Adrenal gland (tissue), 12 donors: ENCODE measurements around the gene HDGF. TPM values are rescaled to one million over a fixed set of nuclear protein-coding genes. Genes with fewer than 3 reads are reported as not detected.

Experiments
- DNase-seq, 7 donors: peaks; one replicate each; pipeline ENCODE4 v3.0.0-alpha.2; 2019 to 2020
- H3K27ac ChIP-seq, 5 donors: fragments of 200-600 bp; sonication (generic) in 4 of 5; 1 replicate in 3 of 5; 2 replicates in 2 of 5; pipeline versions ENCODE4 v1.5.1 to v1.8.0; 2016 to 2020; ENCODE audit warnings: mild to moderate bottlenecking in 1 of 5
- H3K27me3 ChIP-seq: fragments of 200-600 bp; 2 replicates; pipeline ENCODE4 v1.8.0; 2021
- H3K36me3 ChIP-seq, 2 donors: fragments of 200-600 bp; replicated peaks in 1 of 2; 1 replicate in 1 of 2; 2 replicates in 1 of 2; pipeline versions ENCODE4 v1.5.1 to v1.8.0; 2018 to 2022
- H3K4me1 ChIP-seq, 2 donors: fragments of 200-600 bp; replicated peaks in 1 of 2; 1 replicate in 1 of 2; 2 replicates in 1 of 2; pipeline versions ENCODE4 v1.5.1 to v1.8.0; 2018 to 2021
- H3K4me3 ChIP-seq, 4 donors: fragments of 200-600 bp; sonication (generic) in 3 of 4; one replicate each; pipeline ENCODE4 v1.5.1; 2016 to 2018
- H3K9me3 ChIP-seq, 3 donors: fragments of 200-600 bp; sonication (generic) in 1 of 3; replicated peaks in 1 of 3; 1 replicate in 2 of 3; 2 replicates in 1 of 3; pipeline versions ENCODE4 v1.5.1 to v1.8.0; 2016 to 2021
- POLR2A ChIP-seq, 2 donors: fragments of 450-650 bp; IDR thresholded peaks; one replicate each; pipeline ENCODE4 v1.6.1; 2017; ENCODE audit warnings: antibody characterized with exemption in 2 of 2, mild to moderate bottlenecking in 2 of 2, moderate library complexity in 1 of 2
- WGBS, 4 donors: extraction: QIAGEN DNeasy Blood & Tissue Kit in 2 of 4; methylation state at CpG; one replicate each; pipeline versions ENCODE4 v1.1.5 to v1.1.7; 2013 to 2017; 5-methylcytosine and 5-hydroxymethylcytosine counted together
- intact Hi-C, 2 donors: fragments of 100-400 bp; cut with DNase I; formaldehyde crosslinking; loops; one replicate each; pipeline versions ENCODE4 v1.14.1 to v1.15.0; 2022 to 2023
- polyA plus RNA-seq, 3 donors: library from polyadenylated mRNA; stranded (reverse); fragments of 200-250 nt in 2 of 3; fragments of 350-450 nt in 1 of 3; fragmentation: Illumina TruSeq in 1 of 3; extraction: RNeasy Lipid Tissue Mini Kit (QIAGEN cat#74804) in 1 of 3; gene quantifications; one replicate each; pipeline ENCODE4 v1.2.3, GENCODE V29; 2013 to 2014
- total RNA-seq, 9 donors: library from RNA; depleted of rRNA in 4 of 9; stranded (reverse); fragments of >200 nt in 4 of 9; fragments of 120-200 nt in 1 of 9; fragmentation: NEBNext Ultra II Directional in 1 of 9; extraction: Animal tissue kit (Norgen Biotek cat#: 25700) in 1 of 9; gene quantifications; one replicate each; pipeline versions ENCODE4 v1.1.0 to v1.2.4, GENCODE V29; 2013 to 2023
- TF ChIP-seq, protein P1 (sequence below), 6 experiments: fragments of 450-650 bp in 4 of 6; fragments of 200-600 bp in 2 of 6; sonication (generic) in 1 of 6; IDR thresholded peaks; 1 replicate in 5 of 6; 2 replicates in 1 of 6; pipeline versions ENCODE4 v1.5.1 to v1.8.0; 2016 to 2021; ENCODE audit warnings: antibody characterized with exemption in 6 of 6, mild to moderate bottlenecking in 2 of 6, moderate library complexity in 1 of 6
- donor health status: healthy with polysubstance abuse.
- donor health status: Bipolar disorder and iron deficiency.
- donor health status: DM: yes; HTN: yes; CAD: no.
- donor health status: DM: no; HTN: no; CAD: no.
- donor health status: DM: no; HTN: no; CAD: no.
- donor health status: DM: yes; HTN: yes; CAD: no.

The HDGF gene
- total and polyA plus RNA-seq, 12 donors: 62.0 to 199 (median 141) TPM

DNA sequence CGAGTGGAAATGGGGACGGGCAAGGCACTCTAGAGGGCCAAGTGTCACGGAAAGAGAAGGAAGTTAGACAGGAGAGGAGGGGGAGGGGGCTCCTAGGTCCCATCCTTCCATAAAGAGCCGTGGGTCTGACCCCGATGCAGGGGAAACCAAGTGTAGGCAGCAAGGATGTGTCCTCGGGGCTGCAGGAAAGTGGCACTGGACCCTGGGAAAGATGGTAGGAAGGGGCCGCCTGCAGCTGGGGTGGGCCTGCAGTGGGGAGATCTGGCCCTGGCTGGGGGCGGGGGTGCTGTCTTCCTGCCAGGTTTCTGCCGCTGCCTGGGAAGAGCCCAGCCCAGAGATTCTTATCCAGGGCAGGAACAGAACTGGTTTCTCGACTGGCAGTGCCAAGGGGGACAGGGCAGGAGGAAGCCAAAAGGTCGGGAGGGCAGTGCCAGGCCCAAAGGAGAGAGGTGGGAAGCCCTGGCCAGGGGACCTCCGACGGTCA, 59.0 kb downstream of the HDGF start:
- Histone ChIP-seq H3K4me1 (peaks cover 0 to 7% of the 10 kb centered on the region in 2 donors), H3K27ac (no peak overlapping the region), H3K27me3 (peaks cover 10% of the 10 kb centered on the region), H3K4me3 (no peak overlapping the region), H3K36me3 (no peaks in the 10 kb centered on the region), H3K9me3 (no peaks in the 10 kb centered on the region)
- 21 to 38% (median 27%) methylated on average over 10 to 13 of the region's 13 CpGs for WGBS, 4 donors
- intact Hi-C loops: loop anchor here in 1 of 2 donors (10.0 kb wide), 1 partner anchor 172 kb away; the partner anchor contains the start of gene NTRK1
- TF ChIP-seq POLR2A (IDR thresholded peaks at IDR 0.05): no peak
- TF ChIP-seq, protein P1, sequence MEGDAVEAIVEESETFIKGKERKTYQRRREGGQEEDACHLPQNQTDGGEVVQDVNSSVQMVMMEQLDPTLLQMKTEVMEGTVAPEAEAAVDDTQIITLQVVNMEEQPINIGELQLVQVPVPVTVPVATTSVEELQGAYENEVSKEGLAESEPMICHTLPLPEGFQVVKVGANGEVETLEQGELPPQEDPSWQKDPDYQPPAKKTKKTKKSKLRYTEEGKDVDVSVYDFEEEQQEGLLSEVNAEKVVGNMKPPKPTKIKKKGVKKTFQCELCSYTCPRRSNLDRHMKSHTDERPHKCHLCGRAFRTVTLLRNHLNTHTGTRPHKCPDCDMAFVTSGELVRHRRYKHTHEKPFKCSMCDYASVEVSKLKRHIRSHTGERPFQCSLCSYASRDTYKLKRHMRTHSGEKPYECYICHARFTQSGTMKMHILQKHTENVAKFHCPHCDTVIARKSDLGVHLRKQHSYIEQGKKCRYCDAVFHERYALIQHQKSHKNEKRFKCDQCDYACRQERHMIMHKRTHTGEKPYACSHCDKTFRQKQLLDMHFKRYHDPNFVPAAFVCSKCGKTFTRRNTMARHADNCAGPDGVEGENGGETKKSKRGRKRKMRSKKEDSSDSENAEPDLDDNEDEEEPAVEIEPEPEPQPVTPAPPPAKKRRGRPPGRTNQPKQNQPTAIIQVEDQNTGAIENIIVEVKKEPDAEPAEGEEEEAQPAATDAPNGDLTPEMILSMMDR (IDR thresholded peaks at IDR 0.05): no peak
- no peak for DNase-seq

Other genes with a start within 250 kb of the HDGF start
- gene IQGAP3, start 179.1 kb downstream of the HDGF start, total RNA-seq: 1 to 10 TPM in 4 of 9 donors, under 1 TPM in 5; 0.24 to 5.3 (median 0.83) TPM
- 1 to 10 TPM in 1 of 3 donors, under 1 TPM in 2; 0.16 to 2.2 (median 0.40) TPM for gene IQGAP3, start 179.1 kb downstream of the HDGF start, polyA plus RNA-seq
- not detected for gene TTC24, start 172.0 kb downstream of the HDGF start, total RNA-seq
- under 1 TPM in 1 of 3 donors, not detected in 2; 0.20 TPM for gene TTC24, start 172.0 kb downstream of the HDGF start, polyA plus RNA-seq
- 100 to 1,000 TPM in 5 of 9 donors, 10 to 100 TPM in 4; 74.6 to 132 (median 103) TPM for gene NAXE, start 159.9 kb downstream of the HDGF start, total RNA-seq
- gene NAXE, start 159.9 kb downstream of the HDGF start, polyA plus RNA-seq: 100 to 1,000 TPM in 1 of 3 donors, 10 to 100 TPM in 2; 49.4 to 124 (median 69.9) TPM
- gene GPATCH4, start 150.2 kb downstream of the HDGF start, total RNA-seq: 10 to 100 TPM in 8 of 9 donors, 1 to 10 TPM in 1; 7.8 to 42.4 (median 24.3) TPM
- 10 to 100 TPM; 13.9 to 72.2 (median 39.3) TPM for gene GPATCH4, start 150.2 kb downstream of the HDGF start, polyA plus RNA-seq
- gene HAPLN2, start 132.3 kb downstream of the HDGF start, total RNA-seq: 1 to 10 TPM in 2 of 9 donors, under 1 TPM in 4, not detected in 3; 0.17 to 1.5 (median 0.73) TPM
- gene HAPLN2, start 132.3 kb downstream of the HDGF start, polyA plus RNA-seq: 1 to 10 TPM in 2 of 3 donors, not detected in 1; 2.2 to 3.1 TPM
- gene BCAN, start 109.6 kb downstream of the HDGF start, total RNA-seq: 10 to 100 TPM in 3 of 9 donors, under 1 TPM in 4, not detected in 2; 0.11 to 36.3 (median 0.57) TPM
- 10 to 100 TPM in 1 of 3 donors, 1 to 10 TPM in 2; 2.4 to 24.9 (median 8.9) TPM for gene BCAN, start 109.6 kb downstream of the HDGF start, polyA plus RNA-seq
- gene NES, start 74.3 kb downstream of the HDGF start, total RNA-seq: 10 to 100 TPM in 6 of 9 donors, 1 to 10 TPM in 3; 7.7 to 22.9 (median 13.6) TPM
- gene NES, start 74.3 kb downstream of the HDGF start, polyA plus RNA-seq: 10 to 100 TPM; 13.2 to 26.9 (median 18.0) TPM
- 10 to 100 TPM in 1 of 9 donors, 1 to 10 TPM in 8; 3.1 to 11.6 (median 7.0) TPM for gene CRABP2, start 46.1 kb downstream of the HDGF start, total RNA-seq
- gene CRABP2, start 46.1 kb downstream of the HDGF start, polyA plus RNA-seq: 10 to 100 TPM in 2 of 3 donors, 1 to 10 TPM in 1; 5.0 to 17.8 (median 11.2) TPM
- 100 to 1,000 TPM in 1 of 9 donors, 10 to 100 TPM in 8; 22.3 to 140 (median 28.9) TPM for gene METTL25B, start 23.2 kb downstream of the HDGF start, total RNA-seq
- 100 to 1,000 TPM in 1 of 3 donors, 10 to 100 TPM in 2; 17.4 to 127 (median 68.6) TPM for gene METTL25B, start 23.2 kb downstream of the HDGF start, polyA plus RNA-seq
- gene ISG20L2, start 22.9 kb downstream of the HDGF start, total RNA-seq: 10 to 100 TPM; 10.6 to 38.5 (median 19.3) TPM
- gene ISG20L2, start 22.9 kb downstream of the HDGF start, polyA plus RNA-seq: 10 to 100 TPM in 1 of 3 donors, 1 to 10 TPM in 2; 5.5 to 40.0 (median 8.8) TPM
- 100 to 1,000 TPM in 5 of 9 donors, 10 to 100 TPM in 4; 46.7 to 140 (median 104) TPM for gene MRPL24, start 10.6 kb downstream of the HDGF start, total RNA-seq
- gene MRPL24, start 10.6 kb downstream of the HDGF start, polyA plus RNA-seq: 100 to 1,000 TPM; 154 to 294 (median 239) TPM
- 10 to 100 TPM; 35.9 to 77.5 (median 56.9) TPM for gene PRCC, start 15.9 kb upstream of the HDGF start, total RNA-seq
- gene PRCC, start 15.9 kb upstream of the HDGF start, polyA plus RNA-seq: 100 to 1,000 TPM in 1 of 3 donors, 10 to 100 TPM in 2; 63.4 to 137 (median 67.6) TPM
- 1 to 10 TPM in 5 of 9 donors, under 1 TPM in 3, not detected in 1; 0.11 to 4.8 (median 2.2) TPM for gene SH2D2A, start 65.2 kb upstream of the HDGF start, total RNA-seq
- gene SH2D2A, start 65.2 kb upstream of the HDGF start, polyA plus RNA-seq: 1 to 10 TPM in 1 of 3 donors, under 1 TPM in 2; 0.40 to 3.9 (median 0.91) TPM
- gene INSRR, start 107.4 kb upstream of the HDGF start, total RNA-seq: 1 to 10 TPM in 1 of 9 donors, under 1 TPM in 6, not detected in 2; 0.04 to 1.3 (median 0.28) TPM
- 1 to 10 TPM in 2 of 3 donors, under 1 TPM in 1; 0.22 to 8.7 (median 1.5) TPM for gene INSRR, start 107.4 kb upstream of the HDGF start, polyA plus RNA-seq
- 10 to 100 TPM in 1 of 9 donors, 1 to 10 TPM in 3, under 1 TPM in 4, not detected in 1; 0.26 to 11.2 (median 3.2) TPM for gene NTRK1, start 109.2 kb upstream of the HDGF start, total RNA-seq
- 10 to 100 TPM in 2 of 3 donors, 1 to 10 TPM in 1; 1.1 to 22.6 (median 13.6) TPM for gene NTRK1, start 109.2 kb upstream of the HDGF start, polyA plus RNA-seq
- gene PEAR1, start 142.0 kb upstream of the HDGF start, total RNA-seq: 10 to 100 TPM in 5 of 9 donors, 1 to 10 TPM in 4; 4.5 to 31.1 (median 11.0) TPM
- gene PEAR1, start 142.0 kb upstream of the HDGF start, polyA plus RNA-seq: 10 to 100 TPM in 1 of 3 donors, 1 to 10 TPM in 2; 4.2 to 15.1 (median 6.2) TPM
- gene LRRC71, start 169.0 kb upstream of the HDGF start, total RNA-seq: under 1 TPM in 5 of 9 donors, not detected in 4; 0.11 to 0.39 (median 0.26) TPM
- gene LRRC71, start 169.0 kb upstream of the HDGF start, polyA plus RNA-seq: 1 to 10 TPM in 2 of 3 donors, under 1 TPM in 1; 0.20 to 4.6 (median 1.2) TPM